HepG2 (cell line): ENCODE data around the gene ELP5. TPM values are rescaled to one million over a fixed set of nuclear protein-coding genes. Genes with fewer than 3 reads are reported as not detected.

Experiments used
- AGO1 ChIP-seq: fragments of 200-400 bp; formaldehyde crosslinking; IDR thresholded peaks from 2 replicates; pipeline ENCODE4 v1.6.1; 2017; ENCODE audit warnings: mild to moderate bottlenecking, low read depth, low read length, moderate library complexity; ENCODE audit not compliant: poor library complexity, severe bottlenecking
- ATAD3A ChIP-seq: sonication (generic); formaldehyde crosslinking; IDR thresholded peaks from 2 replicates; pipeline ENCODE4 v1.4.0; 2020; ENCODE audit warnings: missing genetic modification reagents
- BORCS8-MEF2B ChIP-seq: sonication (generic); formaldehyde crosslinking; IDR thresholded peaks from 2 replicates; pipeline ENCODE4 v1.8.0; 2022; ENCODE audit warnings: mild to moderate bottlenecking, missing genetic modification reagents
- CBX2 ChIP-seq, 2 experiments: fragments of 200-600 bp in 1 of 2; sonication (generic); formaldehyde crosslinking in 1 of 2; IDR thresholded peaks; 2 replicates each; pipeline versions ENCODE4 v1.7.0 to v1.8.1; 2018 to 2022; ENCODE audit warnings: low read depth in 2 of 2, low read length in 1 of 2, mild to moderate bottlenecking in 1 of 2, missing genetic modification reagents in 1 of 2
- CREB1 ChIP-seq, 2 experiments: fragments of 450-650 bp in 1 of 2; IDR thresholded peaks; 2 replicates each; pipeline ENCODE4 v1.6.1; 2016 to 2017; ENCODE audit warnings: control low read depth in 1 of 2, mild to moderate bottlenecking in 1 of 2, missing compliant biosample characterization in 1 of 2, missing genetic modification characterization in 1 of 2
- GPBP1L1 ChIP-seq: sonication (generic); formaldehyde crosslinking; IDR thresholded peaks from 2 replicates; pipeline ENCODE4 v1.5.0; 2020; ENCODE audit warnings: mild to moderate bottlenecking, missing genetic modification reagents
- ISL2 ChIP-seq: sonication (generic); formaldehyde crosslinking; IDR thresholded peaks from 2 replicates; pipeline ENCODE4 v1.5.0; 2020; ENCODE audit warnings: missing genetic modification reagents
- KDM2A ChIP-seq: sonication (generic); formaldehyde crosslinking; IDR thresholded peaks from 2 replicates; pipeline ENCODE4 v1.4.0; 2020; ENCODE audit warnings: low read depth, missing genetic modification reagents, borderline replicate concordance
- MAFF ChIP-seq: IDR thresholded peaks from 2 replicates; pipeline ENCODE4 v1.6.1; 2011; ENCODE audit warnings: low read depth, low read length, improper control_type of control experiment
- MTA1 ChIP-seq: sonication (generic); formaldehyde crosslinking; IDR thresholded peaks from 2 replicates; pipeline ENCODE4 v1.4.0; 2020; ENCODE audit warnings: missing genetic modification reagents, mild to moderate bottlenecking, borderline replicate concordance
- PHF5A ChIP-seq: IDR thresholded peaks from one replicate; pipeline ENCODE4 v1.6.1; 2018; ENCODE audit warnings: low read depth, missing genetic modification reagents; ENCODE audit not compliant: unreplicated experiment
- SMC3 ChIP-seq: IDR thresholded peaks from 2 replicates; pipeline ENCODE4 v1.6.1; 2011; ENCODE audit warnings: low read length, improper control_type of control experiment
- STAG1 ChIP-seq: sonication (generic); formaldehyde crosslinking; IDR thresholded peaks from 2 replicates; pipeline ENCODE4 v1.4.0; 2020; ENCODE audit warnings: missing genetic modification reagents
- TFDP2 ChIP-seq: sonication (generic); formaldehyde crosslinking; IDR thresholded peaks from 2 replicates; pipeline ENCODE4 v1.4.0; 2020; ENCODE audit warnings: missing genetic modification reagents
- THAP11 ChIP-seq: IDR thresholded peaks from 2 replicates; pipeline ENCODE4 v1.6.1; 2016; ENCODE audit warnings: missing biosample characterization, missing genetic modification reagents
- THAP9 ChIP-seq: sonication (generic); formaldehyde crosslinking; IDR thresholded peaks from 2 replicates; pipeline ENCODE4; 2020; ENCODE audit warnings: missing genetic modification reagents, mild to moderate bottlenecking, borderline replicate concordance
- XBP1 ChIP-seq: sonication (generic); formaldehyde crosslinking; IDR thresholded peaks from 2 replicates; pipeline ENCODE4 v1.5.0; 2020; ENCODE audit warnings: missing genetic modification reagents
- XRCC5 ChIP-seq: fragments of 200-400 bp; formaldehyde crosslinking; optimal IDR thresholded peaks from 2 replicates; pipeline ENCODE3; 2017; ENCODE audit warnings: mild to moderate bottlenecking, low read length
- ZBTB42 ChIP-seq: sonication (generic); formaldehyde crosslinking; IDR thresholded peaks from 2 replicates; pipeline ENCODE4 v1.5.0; 2020; ENCODE audit warnings: mild to moderate bottlenecking, missing genetic modification reagents
- ZFP90 ChIP-seq: sonication (generic); formaldehyde crosslinking; IDR thresholded peaks from 2 replicates; pipeline ENCODE4 v1.8.0; 2022; ENCODE audit warnings: missing genetic modification reagents, mild to moderate bottlenecking, inconsistent platforms, borderline replicate concordance
- ZKSCAN1 ChIP-seq: fragments of 150-350 bp; IDR thresholded peaks from 2 replicates; pipeline ENCODE4 v1.6.1; 2014; ENCODE audit warnings: low read length
- ZNF207 ChIP-seq: fragments of 450-650 bp; IDR thresholded peaks from 2 replicates; pipeline ENCODE4 v1.6.1; 2016; ENCODE audit warnings: antibody characterized with exemption, borderline replicate concordance
- ZNF724P ChIP-seq: sonication (generic); formaldehyde crosslinking; IDR thresholded peaks from 2 replicates; pipeline ENCODE4 v1.8.0; 2022; ENCODE audit warnings: missing genetic modification reagents, borderline replicate concordance
- ZNF772 ChIP-seq: sonication (generic); formaldehyde crosslinking; IDR thresholded peaks from 2 replicates; pipeline ENCODE4 v1.5.0; 2020; ENCODE audit warnings: mild to moderate bottlenecking, missing genetic modification reagents
- ZNF883 ChIP-seq: sonication (generic); formaldehyde crosslinking; IDR thresholded peaks from 2 replicates; pipeline ENCODE4 v1.5.1; 2020; ENCODE audit warnings: mild to moderate bottlenecking, missing genetic modification reagents; ENCODE audit errors: not compliant biosample characterization
- polyA plus RNA-seq, 8 experiments: library from polyadenylated mRNA; depleted of rRNA in 3 of 8; stranded (reverse) in 7 of 8; unstranded in 1 of 8; fragments of >200 nt; fragmentation: Illumina TruSeq in 4 of 8; extraction: Trizol in 4 of 8; gene quantifications; 2 replicates each; pipeline versions ENCODE4 v1.2.1 to v1.2.3, GENCODE V29; 2011 to 2016; ENCODE audit warnings: low read depth in 4 of 8, missing spikeins in 1 of 8, mixed read lengths in 1 of 8; ENCODE audit not compliant: insufficient read depth in 1 of 8
- total RNA-seq, 5 experiments: library from RNA; depleted of rRNA; stranded (reverse); fragments of >200 nt; fragmentation: Illumina TruSeq; extraction: Trizol; gene quantifications; 2 replicates each; pipeline ENCODE4 v1.2.3, GENCODE V29; 2016; ENCODE audit warnings: low read depth in 1 of 5

The ELP5 gene
- total and polyA plus RNA-seq, 2 of the 13 experiments (the other 11 are each of a cell fraction or from before 2014, with no cell fraction given): 67.6 to 69.8 TPM

GRCh38 chr17:7214300-7215135 lies 37.5 kb upstream of the ELP5 start (continued):
- TF ChIP-seq GPBP1L1 (CRISPR knock-in tag) (no peak), ZNF772 (0 out of 2 replicates have a peak, but pooled peaks have one; percentile 54), PHF5A (no peak), STAG1 (peak; percentile 58), KDM2A (CRISPR knock-in tag) (peak; percentile 25; the same call in 1 of the 2 replicates), ZFP90 (CRISPR knock-in tag) (0 out of 2 replicates have a peak, but pooled peaks have one; percentile 68), TFDP2 (CRISPR knock-in tag) (peak; percentile 54; the same call in 1 of the 2 replicates), BORCS8-MEF2B (0 out of 2 replicates have a peak, but pooled peaks have one; percentile 27), ISL2 (no peak; the same call in 1 of the 2 replicates), ZBTB42 (CRISPR knock-in tag) (no peak), ZNF207 (no peak), ATAD3A (no peak), SMC3 (no peak), THAP9 (CRISPR knock-in tag) (peak; percentile 57; the same call in 1 of the 2 replicates), CBX2 (IDR thresholded peaks at IDR 0.05; ENCODE audit: low read depth, low read length) (no peak), CBX2 (CRISPR knock-in tag; IDR thresholded peaks at IDR 0.05; ENCODE audit: low read depth) (no peak), MAFF (no peak), XBP1 (CRISPR knock-in tag) (no peak), ZKSCAN1 (peak; percentile 33; the same call in 1 of the 2 replicates), XRCC5 (peak; percentile 24), AGO1 (peak; percentile 47), ZNF724P (no peak), THAP11 (CRISPR knock-in tag) (peak; percentile 98; the same call in 1 of the 2 replicates), CREB1 (IDR thresholded peaks at IDR 0.05) (peak; percentile 53), CREB1 (CRISPR knock-in tag; IDR thresholded peaks at IDR 0.05) (peak; percentile 72), MTA1 (CRISPR knock-in tag) (peak; percentile 62; the same call in 1 of the 2 replicates), ZNF883 (peak; percentile 35)
